Calu3 (cell line): Measurements from ENCODE around the gene SCUBE3. TPM values are rescaled to one million over a fixed set of nuclear protein-coding genes. Genes with fewer than 3 reads are reported as not detected.

Source experiments
- BruUV-seq: library from RNA; stranded (reverse); fragments of 400-500 nt; replicated peaks from 2 replicates; lab custom pipeline; 2021; lab: Mats Ljungman, UMichigan
- CTCF ChIA-PET: fragments of 300-600 bp; sonication (Branson Sonifier 250); formaldehyde crosslinking; loops from one replicate; lab custom pipeline; 2022; ENCODE audit warnings: antibody characterized with exemption; lab: Charles Lee
- DNase-seq: peaks from one replicate; pipeline ENCODE4 v3.0.0; 2022
- H3K27ac Mint-ChIP-seq: one replicate; pipeline ENCODE4 v1.8.0; 2022; ENCODE audit warnings: mixed read lengths; ENCODE audit not compliant: unreplicated experiment
- H3K27me3 Mint-ChIP-seq: one replicate; pipeline ENCODE4 v1.8.0; 2022; ENCODE audit warnings: mixed read lengths; ENCODE audit not compliant: unreplicated experiment
- H3K36me3 Mint-ChIP-seq: one replicate; pipeline ENCODE4 v1.8.0; 2022; ENCODE audit warnings: mild to moderate bottlenecking, moderate library complexity, mixed read lengths; ENCODE audit not compliant: insufficient read depth, unreplicated experiment
- H3K4me1 Mint-ChIP-seq: one replicate; pipeline ENCODE4 v1.8.0; 2022; ENCODE audit warnings: mild to moderate bottlenecking, low read depth, mixed read lengths; ENCODE audit not compliant: unreplicated experiment
- H3K4me3 Mint-ChIP-seq: one replicate; pipeline ENCODE4 v1.8.0; 2022; ENCODE audit warnings: mild to moderate bottlenecking, low read depth, moderate library complexity, mixed read lengths; ENCODE audit not compliant: unreplicated experiment
- H3K9me3 Mint-ChIP-seq: one replicate; pipeline ENCODE4 v1.8.0; 2022; ENCODE audit warnings: low read depth, mixed read lengths; ENCODE audit not compliant: unreplicated experiment
- intact Hi-C: fragments of 100-400 bp; cut with micrococcal nuclease; formaldehyde crosslinking; loops from one replicate; pipeline ENCODE4 v1.10.0; 2022; ENCODE audit not compliant: unreplicated experiment
- total RNA-seq: library from RNA; stranded (reverse); gene quantifications from 2 replicates; pipeline ENCODE4 v1.2.3, GENCODE V29; 2022
- TF ChIP-seq, protein P1 (sequence below): fragments of 200-600 bp; IDR thresholded peaks from one replicate; pipeline ENCODE4 v1.8.0; 2022; ENCODE audit warnings: antibody characterized with exemption; ENCODE audit not compliant: unreplicated experiment

SCUBE3 gene
- total RNA-seq, 1 experiment from 2014 or later, result 0.47 TPM

DNA sequence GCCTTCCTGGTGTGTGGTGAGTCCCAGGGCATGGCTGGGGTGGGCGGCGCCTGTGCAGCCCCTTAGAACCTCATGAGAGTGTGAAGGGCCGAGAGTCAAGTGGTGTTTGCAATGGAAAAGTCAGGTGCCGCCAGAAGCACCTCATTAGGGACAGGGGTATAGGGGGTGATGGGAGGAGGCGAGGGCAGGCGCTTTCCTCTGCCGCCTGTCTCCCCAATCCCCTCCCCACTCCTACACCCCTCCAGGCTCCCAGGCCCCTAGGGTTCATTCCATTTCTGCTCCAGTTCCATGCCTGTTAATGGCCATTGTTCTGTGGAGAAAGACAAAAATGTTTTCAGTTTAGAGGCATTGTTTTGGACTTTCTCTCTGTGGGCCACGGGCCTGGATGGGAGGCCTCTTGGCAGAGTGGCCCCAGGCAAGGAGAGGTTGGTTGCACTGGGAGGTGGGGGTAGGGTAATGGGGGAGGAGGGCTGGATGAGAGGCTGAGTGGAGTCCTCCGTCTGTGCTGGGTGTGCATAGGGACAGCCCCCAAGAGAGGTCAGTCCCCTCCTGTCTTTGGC, 21.4 kb upstream of the SCUBE3 start:
- no TSS peak for BruUV-seq
- intact Hi-C loops, result no loop called here
- Mint-ChIP-seq H3K9me3 (peaks cover 4% of the 10 kb centered on the region), H3K27me3 (no peaks in the 10 kb centered on the region), H3K4me3 (no peak overlapping the region), H3K4me1 (peaks cover 16% of the 10 kb centered on the region), H3K36me3 (no peaks in the 10 kb centered on the region), H3K27ac (no peak overlapping the region)
- TF ChIP-seq, protein P1, sequence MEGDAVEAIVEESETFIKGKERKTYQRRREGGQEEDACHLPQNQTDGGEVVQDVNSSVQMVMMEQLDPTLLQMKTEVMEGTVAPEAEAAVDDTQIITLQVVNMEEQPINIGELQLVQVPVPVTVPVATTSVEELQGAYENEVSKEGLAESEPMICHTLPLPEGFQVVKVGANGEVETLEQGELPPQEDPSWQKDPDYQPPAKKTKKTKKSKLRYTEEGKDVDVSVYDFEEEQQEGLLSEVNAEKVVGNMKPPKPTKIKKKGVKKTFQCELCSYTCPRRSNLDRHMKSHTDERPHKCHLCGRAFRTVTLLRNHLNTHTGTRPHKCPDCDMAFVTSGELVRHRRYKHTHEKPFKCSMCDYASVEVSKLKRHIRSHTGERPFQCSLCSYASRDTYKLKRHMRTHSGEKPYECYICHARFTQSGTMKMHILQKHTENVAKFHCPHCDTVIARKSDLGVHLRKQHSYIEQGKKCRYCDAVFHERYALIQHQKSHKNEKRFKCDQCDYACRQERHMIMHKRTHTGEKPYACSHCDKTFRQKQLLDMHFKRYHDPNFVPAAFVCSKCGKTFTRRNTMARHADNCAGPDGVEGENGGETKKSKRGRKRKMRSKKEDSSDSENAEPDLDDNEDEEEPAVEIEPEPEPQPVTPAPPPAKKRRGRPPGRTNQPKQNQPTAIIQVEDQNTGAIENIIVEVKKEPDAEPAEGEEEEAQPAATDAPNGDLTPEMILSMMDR, result no peak
- CTCF ChIA-PET, result interaction anchor here (1.3 kb wide), 1 partner anchor 49 kb away, joined by 3 read pairs; no protein-coding TSS in a partner anchor
- no peak for DNase-seq

DNA sequence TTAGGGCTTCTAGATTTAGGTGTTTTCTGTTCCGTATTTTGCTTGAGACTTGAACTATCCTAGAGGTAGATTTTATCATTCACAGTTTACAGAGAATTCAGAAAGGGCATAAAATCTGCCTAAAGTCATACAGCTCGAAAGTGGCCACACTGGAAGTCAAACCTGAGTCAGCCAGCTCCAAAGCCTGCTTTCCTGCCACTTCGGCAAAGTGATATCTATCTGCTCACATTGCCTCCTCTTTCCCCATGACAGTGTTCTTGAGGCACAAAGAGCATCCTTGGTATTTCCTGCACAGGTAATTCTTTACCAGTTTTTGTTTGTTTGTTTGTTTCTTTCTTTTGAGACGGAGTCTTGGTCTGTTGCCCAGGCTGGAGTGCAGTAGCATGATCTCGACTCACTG, 19.4 kb upstream of the SCUBE3 start:
- H3K9me3 Mint-ChIP-seq, result peaks cover 4% of the 10 kb centered on the region
- no peaks in the 10 kb centered on the region for H3K27me3 Mint-ChIP-seq
- peaks cover 22% of the 10 kb centered on the region for H3K4me1 Mint-ChIP-seq
- CTCF ChIA-PET, result interaction anchor here (1.7 kb wide), 1 partner anchor 9 kb away, joined by 5 read pairs; no protein-coding TSS in a partner anchor
- intact Hi-C loops, result no loop called here
- H3K4me3 Mint-ChIP-seq, result no peak overlapping the region
- no peak overlapping the region for H3K27ac Mint-ChIP-seq
- H3K36me3 Mint-ChIP-seq, result no peaks in the 10 kb centered on the region
- TF ChIP-seq, protein P1, result no peak
- BruUV-seq, result no TSS peak
- DNase-seq, result no peak

- BruUV-seq, result no TSS peak
- H3K4me1 Mint-ChIP-seq, result peaks cover 22% of the 10 kb centered on the region
- H3K9me3 Mint-ChIP-seq, result peaks cover 4% of the 10 kb centered on the region
- intact Hi-C loops, result no loop called here
- no peak overlapping the region for H3K4me3 Mint-ChIP-seq
- no peak for DNase-seq
- no peaks in the 10 kb centered on the region for H3K27me3 Mint-ChIP-seq
- TF ChIP-seq, protein P1, result no peak
- H3K27ac Mint-ChIP-seq, result no peak overlapping the region
- H3K36me3 Mint-ChIP-seq, result no peaks in the 10 kb centered on the region
- CTCF ChIA-PET, result interaction anchor here (0.7 to 1.7 kb wide), 3 partner anchors 10 to 1573 kb away, joined by 3 to 5 read pairs (median 3); no protein-coding TSS in a partner anchor
Measured at GRCh38 chr6:35195120-35195780, 18.5 kb upstream of the SCUBE3 start.

GRCh38 chr6:35197196-35197595, 16.6 kb upstream of the SCUBE3 start:
- Mint-ChIP-seq H3K4me3 (no peak overlapping the region), H3K27me3 (no peaks in the 10 kb centered on the region), H3K27ac (no peak overlapping the region), H3K36me3 (no peaks in the 10 kb centered on the region), H3K9me3 (peaks cover 4% of the 10 kb centered on the region), H3K4me1 (peaks cover 22% of the 10 kb centered on the region)
- TF ChIP-seq, protein P1, result no peak
- no peak for DNase-seq
- intact Hi-C loops, result no loop called here
- CTCF ChIA-PET, result no interaction called here
- BruUV-seq, result no TSS peak
